Measurements from ENCODE around the gene ROBO3. TPM values are rescaled to one million over a fixed set of nuclear protein-coding genes. Genes with fewer than 3 reads are reported as not detected.

ROBO3 gene
- total RNA-seq, 1 experiment from 2014 or later: 30.7 TPM

- TF ChIP-seq EZH2 (IDR thresholded peaks at IDR 0.05): no peak
- Histone ChIP-seq H3K9me3 (ENCODE audit: control insufficient read depth in 1 of 2, insufficient read depth in 1 of 2, low read depth in 1 of 2, low read length in 2 of 2) (no peaks in the 10 kb centered on the region), H3K4me2 (ENCODE audit: low read length) (no peak overlapping the region), H3K9ac (ENCODE audit: low read length) (no peak overlapping the region), H3K4me3 (replicated peaks in 1 of 2; ENCODE audit: low read depth in 1 of 2, low read length in 2 of 2) (no peak overlapping the region), H3K36me3 (ENCODE audit: control insufficient read depth in 1 of 2, insufficient read depth in 2 of 2, low read length in 2 of 2) (no peaks in the 10 kb centered on the region), H3K9me2 (ENCODE audit: insufficient read depth) (no peaks in the 10 kb centered on the region), H4K20me1 (ENCODE audit: insufficient read depth) (no peaks in the 10 kb centered on the region), H2AFZ (ENCODE audit: low read depth, low read length, poor library complexity, severe bottlenecking) (no peak overlapping the region), H3K4me1 (ENCODE audit: control insufficient read depth in 1 of 2, insufficient read depth in 2 of 2, low read length in 2 of 2) (no peaks in the 10 kb centered on the region), H3K27me3 (ENCODE audit: insufficient read depth, low read length) (0 out of 2 replicates have a peak, but pooled peaks cover 3% of the 10 kb centered on the region), H3K27ac (ENCODE audit: low read depth, low read length) (no peak overlapping the region), H3K79me2 (ENCODE audit: insufficient read depth, low read length) (no peaks in the 10 kb centered on the region)
- BruUV-seq (replicated peaks): no TSS peak
- CTCF ChIA-PET: interaction anchor here (1.6 kb wide), 1 partner anchor 8 kb away, joined by 4 read pairs; no protein-coding TSS in a partner anchor
- intact Hi-C loops (cut with micrococcal nuclease): no loop called here
- RAD21 ChIA-PET (ENCODE audit: low non-redundant PET in 1 of 2, low total read pairs in 2 of 2, uncharacterized antibody in 2 of 2, unreplicated experiment in 2 of 2): no interaction called here
- DNase-seq (ENCODE audit: low read depth, low spot score) (no peak), ATAC-seq (no peak)
- POLR2A ChIA-PET: no interaction called here
Measured at GRCh38 chr11:124884869-124885479, 19.7 kb downstream of the ROBO3 start.

DNA sequence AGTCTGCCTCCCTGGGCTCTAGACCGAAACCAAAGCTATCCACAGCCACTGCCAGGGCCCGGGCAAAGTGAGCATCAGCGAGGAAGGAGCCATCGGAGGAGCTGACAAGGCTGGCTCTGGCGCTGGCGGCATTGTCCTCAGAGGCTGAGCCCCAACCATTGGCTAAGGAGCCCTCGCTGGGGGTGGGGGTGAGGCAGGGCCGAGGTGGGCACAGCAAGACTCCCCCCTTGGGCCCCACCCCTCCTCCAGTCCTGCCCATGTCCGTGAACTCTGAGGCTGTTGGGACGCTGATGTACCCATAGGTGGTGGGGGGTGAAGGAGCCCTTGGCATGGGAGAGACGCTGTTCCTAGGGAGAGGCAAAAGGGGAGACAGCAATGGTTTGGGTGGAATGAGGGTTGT lies 21.2 kb downstream of the ROBO3 start:
- no peaks in the 10 kb centered on the region for H3K79me2 ChIP-seq (ENCODE audit: insufficient read depth, low read length)
- H3K4me3 ChIP-seq (replicated peaks in 1 of 2; ENCODE audit: low read depth in 1 of 2, low read length in 2 of 2): no peak overlapping the region
- no peak for DNase-seq (ENCODE audit: low read depth, low spot score)
- H3K4me2 ChIP-seq (ENCODE audit: low read length): no peak overlapping the region
- intact Hi-C loops (cut with micrococcal nuclease): no loop called here
- no peak for ATAC-seq
- no peak overlapping the region for H2AFZ ChIP-seq (ENCODE audit: low read depth, low read length, poor library complexity, severe bottlenecking)
- no peak overlapping the region for H3K9ac ChIP-seq (ENCODE audit: low read length)
- ChIA-PET CTCF (interaction anchor here (1.9 kb wide), 1 partner anchor 10 kb away, joined by 8 read pairs; no protein-coding TSS in a partner anchor), POLR2A (no interaction called here), RAD21 (ENCODE audit: low non-redundant PET in 1 of 2, low total read pairs in 2 of 2, uncharacterized antibody in 2 of 2, unreplicated experiment in 2 of 2) (no interaction called here)
- no peak for TF ChIP-seq CEBPB (IDR thresholded peaks at IDR 0.05; ENCODE audit: low read depth)
- TF ChIP-seq ATF3 (IDR thresholded peaks at IDR 0.05): no peak
- TF ChIP-seq TCF7L2 (IDR thresholded peaks at IDR 0.05; ENCODE audit: borderline replicate concordance, extremely low read depth, insufficient read depth, insufficient read length): no peak
- TF ChIP-seq SP1 (IDR thresholded peaks at IDR 0.05; ENCODE audit: low read depth): no peak
- TF ChIP-seq, protein P1, sequence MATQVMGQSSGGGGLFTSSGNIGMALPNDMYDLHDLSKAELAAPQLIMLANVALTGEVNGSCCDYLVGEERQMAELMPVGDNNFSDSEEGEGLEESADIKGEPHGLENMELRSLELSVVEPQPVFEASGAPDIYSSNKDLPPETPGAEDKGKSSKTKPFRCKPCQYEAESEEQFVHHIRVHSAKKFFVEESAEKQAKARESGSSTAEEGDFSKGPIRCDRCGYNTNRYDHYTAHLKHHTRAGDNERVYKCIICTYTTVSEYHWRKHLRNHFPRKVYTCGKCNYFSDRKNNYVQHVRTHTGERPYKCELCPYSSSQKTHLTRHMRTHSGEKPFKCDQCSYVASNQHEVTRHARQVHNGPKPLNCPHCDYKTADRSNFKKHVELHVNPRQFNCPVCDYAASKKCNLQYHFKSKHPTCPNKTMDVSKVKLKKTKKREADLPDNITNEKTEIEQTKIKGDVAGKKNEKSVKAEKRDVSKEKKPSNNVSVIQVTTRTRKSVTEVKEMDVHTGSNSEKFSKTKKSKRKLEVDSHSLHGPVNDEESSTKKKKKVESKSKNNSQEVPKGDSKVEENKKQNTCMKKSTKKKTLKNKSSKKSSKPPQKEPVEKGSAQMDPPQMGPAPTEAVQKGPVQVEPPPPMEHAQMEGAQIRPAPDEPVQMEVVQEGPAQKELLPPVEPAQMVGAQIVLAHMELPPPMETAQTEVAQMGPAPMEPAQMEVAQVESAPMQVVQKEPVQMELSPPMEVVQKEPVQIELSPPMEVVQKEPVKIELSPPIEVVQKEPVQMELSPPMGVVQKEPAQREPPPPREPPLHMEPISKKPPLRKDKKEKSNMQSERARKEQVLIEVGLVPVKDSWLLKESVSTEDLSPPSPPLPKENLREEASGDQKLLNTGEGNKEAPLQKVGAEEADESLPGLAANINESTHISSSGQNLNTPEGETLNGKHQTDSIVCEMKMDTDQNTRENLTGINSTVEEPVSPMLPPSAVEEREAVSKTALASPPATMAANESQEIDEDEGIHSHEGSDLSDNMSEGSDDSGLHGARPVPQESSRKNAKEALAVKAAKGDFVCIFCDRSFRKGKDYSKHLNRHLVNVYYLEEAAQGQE (IDR thresholded peaks at IDR 0.05; ENCODE audit: low read depth): no peak
- no peak for TF ChIP-seq CBX3 (IDR thresholded peaks at IDR 0.05; ENCODE audit: low read depth)
- TF ChIP-seq, protein P2, sequence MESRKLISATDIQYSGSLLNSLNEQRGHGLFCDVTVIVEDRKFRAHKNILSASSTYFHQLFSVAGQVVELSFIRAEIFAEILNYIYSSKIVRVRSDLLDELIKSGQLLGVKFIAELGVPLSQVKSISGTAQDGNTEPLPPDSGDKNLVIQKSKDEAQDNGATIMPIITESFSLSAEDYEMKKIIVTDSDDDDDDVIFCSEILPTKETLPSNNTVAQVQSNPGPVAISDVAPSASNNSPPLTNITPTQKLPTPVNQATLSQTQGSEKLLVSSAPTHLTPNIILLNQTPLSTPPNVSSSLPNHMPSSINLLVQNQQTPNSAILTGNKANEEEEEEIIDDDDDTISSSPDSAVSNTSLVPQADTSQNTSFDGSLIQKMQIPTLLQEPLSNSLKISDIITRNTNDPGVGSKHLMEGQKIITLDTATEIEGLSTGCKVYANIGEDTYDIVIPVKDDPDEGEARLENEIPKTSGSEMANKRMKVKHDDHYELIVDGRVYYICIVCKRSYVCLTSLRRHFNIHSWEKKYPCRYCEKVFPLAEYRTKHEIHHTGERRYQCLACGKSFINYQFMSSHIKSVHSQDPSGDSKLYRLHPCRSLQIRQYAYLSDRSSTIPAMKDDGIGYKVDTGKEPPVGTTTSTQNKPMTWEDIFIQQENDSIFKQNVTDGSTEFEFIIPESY (IDR thresholded peaks at IDR 0.05; ENCODE audit: extremely low read depth, insufficient replicate concordance, low read length): no peak
- H3K27ac ChIP-seq (ENCODE audit: low read depth, low read length): no peak overlapping the region
- 0 out of 2 replicates have a peak, but pooled peaks cover 3% of the 10 kb centered on the region for H3K27me3 ChIP-seq (ENCODE audit: insufficient read depth, low read length)
- no peaks in the 10 kb centered on the region for H3K4me1 ChIP-seq (ENCODE audit: control insufficient read depth in 1 of 2, insufficient read depth in 2 of 2, low read length in 2 of 2)
- BruUV-seq (replicated peaks): no TSS peak
- H3K9me3 ChIP-seq (ENCODE audit: control insufficient read depth in 1 of 2, insufficient read depth in 1 of 2, low read depth in 1 of 2, low read length in 2 of 2): no peaks in the 10 kb centered on the region
- no peaks in the 10 kb centered on the region for H4K20me1 ChIP-seq (ENCODE audit: insufficient read depth)
- no peaks in the 10 kb centered on the region for H3K36me3 ChIP-seq (ENCODE audit: control insufficient read depth in 1 of 2, insufficient read depth in 2 of 2, low read length in 2 of 2)
- H3K9me2 ChIP-seq (ENCODE audit: insufficient read depth): no peaks in the 10 kb centered on the region
